Erythroblast (primary cell): ENCODE results near the gene ATG9A.

Source experiments
- GATA1 ChIP-seq: IDR thresholded peaks from 2 replicates; pipeline ENCODE4 v1.6.1; 2011; ENCODE audit warnings: low read depth, mild to moderate bottlenecking, control low read depth, low read length, moderate library complexity
- POLR2A ChIP-seq: IDR thresholded peaks from 2 replicates; pipeline ENCODE4 v1.6.1; 2011; ENCODE audit warnings: mild to moderate bottlenecking, low read length

GRCh38 chr2:219169930-219170654, 59.3 kb downstream of the ATG9A start, which contains the start of gene SLC23A3:
- no peak for TF ChIP-seq POLR2A
- no peak for TF ChIP-seq GATA1
